Islet of Langerhans (tissue), 1 donor: Measurements from ENCODE around the gene LYPD6B.
A peak's percentile ranks its signal among the peaks of the same experiment; 100 is the strongest.

Experiments
- FAIRE-seq: peaks from one replicate; lab custom pipeline; 2011; peaks lifted over from hg19 to GRCh38; lab: Jason Lieb, UNC

LYPD6B gene

DNA sequence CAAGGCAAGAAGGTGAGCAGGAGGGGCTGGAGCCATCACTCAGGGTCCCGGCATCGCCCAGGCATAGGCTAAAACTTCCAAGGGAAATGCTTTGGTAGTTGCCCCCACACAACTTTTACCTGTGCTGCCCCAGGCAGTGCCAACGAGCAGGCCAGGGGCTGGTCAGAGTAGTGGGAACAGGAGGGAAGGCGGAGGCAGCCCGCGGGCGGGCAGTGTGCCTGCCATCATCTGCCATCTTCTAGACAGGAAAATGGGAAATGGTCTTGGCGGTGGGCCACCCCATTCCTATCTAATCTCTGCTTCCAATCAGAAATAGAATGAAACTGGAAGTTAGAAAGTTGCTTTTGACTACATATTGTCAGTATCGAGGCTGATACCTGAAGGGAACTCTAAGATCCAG, 26.0 kb upstream of the LYPD6B start:
- FAIRE-seq: no peak

DNA sequence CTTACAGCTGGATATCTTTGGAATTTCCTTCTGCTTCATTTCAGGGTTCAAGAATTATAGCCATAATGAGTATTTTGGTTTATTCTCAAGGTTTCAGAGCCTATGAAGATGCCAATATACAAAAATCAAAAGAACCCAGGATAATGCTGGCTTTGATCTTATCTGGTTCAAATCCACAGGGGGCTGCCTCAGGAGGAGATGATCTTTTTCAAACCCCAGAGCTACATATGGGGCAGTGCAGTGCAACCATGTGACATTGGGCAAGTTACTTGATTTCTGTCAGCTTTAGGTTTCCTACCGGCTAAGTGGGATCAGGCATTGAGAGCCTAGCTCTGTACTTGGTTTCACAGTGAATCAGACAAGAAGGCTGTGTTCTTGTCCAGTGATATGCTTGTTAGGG, 23.0 kb upstream of the LYPD6B start:
- no peak for FAIRE-seq

DNA sequence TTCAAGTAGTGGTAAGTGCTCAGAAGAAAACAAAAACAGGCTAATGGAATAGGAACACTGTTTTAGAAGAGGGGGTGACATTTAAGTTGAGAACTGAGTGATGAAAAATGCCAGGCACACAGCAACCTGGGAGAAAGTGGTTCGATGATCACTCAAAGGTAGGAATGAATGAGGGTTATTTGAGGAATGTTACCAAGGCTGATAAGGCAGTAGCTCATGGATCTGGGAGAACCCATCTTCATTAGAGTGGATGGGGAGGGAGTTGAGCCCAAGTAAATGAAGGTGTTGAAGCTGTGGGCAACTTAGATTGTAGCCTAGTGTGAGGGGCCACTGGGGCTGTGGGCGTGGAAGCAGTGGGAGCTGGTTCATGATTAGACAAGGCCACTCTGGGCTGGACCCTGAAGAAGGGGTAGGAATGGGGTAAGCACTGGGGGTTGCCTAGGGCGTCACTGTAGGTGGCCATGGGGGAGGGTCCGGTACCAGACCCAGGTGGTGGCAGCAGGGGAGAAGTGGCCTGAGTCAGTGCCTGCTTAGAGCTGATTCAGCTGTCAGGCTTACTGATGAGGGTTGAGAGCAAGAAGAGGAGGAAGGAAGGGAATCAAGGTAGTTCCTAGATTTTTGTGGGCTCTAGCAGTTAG, 22.5 kb upstream of the LYPD6B start:
- FAIRE-seq: no peak

DNA sequence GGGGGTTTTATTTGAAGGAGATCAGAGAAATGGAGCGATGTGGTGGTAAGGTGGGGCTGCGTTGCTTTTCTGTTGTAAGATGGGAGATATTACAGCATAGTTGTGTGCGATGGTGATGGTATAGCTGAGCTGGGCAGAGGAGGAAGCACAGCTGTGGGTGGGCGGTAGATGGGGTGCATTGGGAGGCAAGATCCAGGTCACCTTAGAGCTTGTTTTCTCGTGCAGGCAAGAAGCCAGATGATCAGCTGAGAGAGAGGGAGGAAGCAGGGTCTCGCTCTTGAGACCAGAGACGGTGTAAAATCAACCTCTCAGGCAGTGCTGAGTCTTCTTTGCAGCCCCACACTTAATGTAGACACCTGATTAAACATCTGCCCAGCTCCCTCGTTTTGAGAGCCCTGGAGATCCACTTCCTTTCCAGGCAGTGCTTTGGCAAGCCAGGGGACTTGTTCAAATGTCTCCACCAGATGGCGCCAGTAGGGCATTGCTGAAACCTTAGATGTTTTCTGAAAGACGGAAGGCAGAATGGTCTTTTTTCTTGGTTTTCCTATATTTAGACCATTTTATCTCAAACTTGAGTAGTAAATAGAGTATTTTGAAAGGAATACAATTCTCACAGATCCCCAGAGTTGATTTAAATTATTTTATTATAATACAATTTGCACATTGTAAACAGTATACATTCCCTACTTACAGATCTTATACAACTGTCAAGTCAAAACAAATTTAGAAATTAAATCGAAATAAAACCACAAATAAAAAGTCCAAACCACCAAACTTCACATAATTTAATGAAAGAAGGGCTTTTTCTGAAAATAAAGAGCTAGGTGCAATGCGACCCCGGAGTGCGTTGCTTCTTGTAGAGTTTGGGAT, 21.1 kb upstream of the LYPD6B start:
- peak; percentile 95 for FAIRE-seq

DNA sequence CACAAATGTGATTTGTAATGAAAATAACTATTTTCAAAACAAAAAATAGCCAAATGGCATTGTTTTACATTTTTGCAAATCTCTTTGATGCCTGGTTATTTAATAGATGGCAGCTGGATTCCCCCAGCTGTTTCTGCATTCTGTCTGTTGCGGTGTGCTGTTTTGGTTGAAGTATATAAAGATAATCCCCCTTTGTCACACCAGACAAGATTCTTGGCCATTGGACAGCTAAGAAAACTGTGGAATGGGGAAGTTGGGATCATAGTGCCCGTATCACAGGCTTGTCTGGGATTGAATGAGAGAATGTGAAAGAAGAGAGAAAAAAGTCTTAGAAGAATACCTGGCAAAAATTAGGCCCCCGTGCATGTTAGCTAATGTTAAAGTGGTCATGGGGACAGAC, 19.5 kb upstream of the LYPD6B start:
- FAIRE-seq: no peak

DNA sequence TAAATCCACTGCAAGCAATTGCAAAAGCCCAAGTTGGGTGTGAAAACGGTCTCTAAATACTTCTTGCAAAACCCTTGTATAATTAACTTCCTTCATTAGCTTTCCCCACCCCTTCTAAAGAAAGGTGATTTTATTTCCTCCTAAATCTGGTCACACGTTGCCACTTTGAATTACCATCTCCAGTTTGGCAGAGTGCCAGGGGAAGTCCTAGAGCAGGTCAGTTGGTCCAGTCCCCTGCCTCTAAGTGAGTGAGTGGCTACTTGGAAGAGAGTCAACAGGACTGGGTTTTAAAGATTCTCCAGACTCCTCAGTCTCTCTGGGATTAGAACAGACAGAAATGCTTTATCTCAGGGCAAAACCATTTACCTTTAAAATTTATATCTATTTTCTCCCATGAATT, 18.7 kb upstream of the LYPD6B start:
- no peak for FAIRE-seq

DNA sequence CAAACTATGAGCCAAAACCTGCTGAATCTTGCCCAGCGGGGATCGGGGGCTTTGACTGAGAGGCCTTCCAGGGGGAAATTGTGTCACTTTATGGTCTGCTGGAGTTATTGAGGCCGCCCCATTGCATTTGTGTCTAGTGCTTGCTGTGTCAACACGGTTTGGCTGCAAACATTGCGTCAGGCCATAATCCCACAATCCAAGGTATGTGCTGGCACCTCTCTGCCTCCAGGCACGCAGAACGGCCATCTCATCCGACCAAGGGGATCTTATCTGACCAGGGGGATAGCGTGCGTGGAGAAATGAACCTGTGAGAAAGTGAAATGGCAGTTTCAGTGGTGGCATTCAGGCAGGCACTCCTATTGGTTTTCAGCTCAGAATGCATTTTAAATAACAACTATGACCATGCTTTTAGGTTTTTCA, 18.1 kb upstream of the LYPD6B start:
- FAIRE-seq: no peak

DNA sequence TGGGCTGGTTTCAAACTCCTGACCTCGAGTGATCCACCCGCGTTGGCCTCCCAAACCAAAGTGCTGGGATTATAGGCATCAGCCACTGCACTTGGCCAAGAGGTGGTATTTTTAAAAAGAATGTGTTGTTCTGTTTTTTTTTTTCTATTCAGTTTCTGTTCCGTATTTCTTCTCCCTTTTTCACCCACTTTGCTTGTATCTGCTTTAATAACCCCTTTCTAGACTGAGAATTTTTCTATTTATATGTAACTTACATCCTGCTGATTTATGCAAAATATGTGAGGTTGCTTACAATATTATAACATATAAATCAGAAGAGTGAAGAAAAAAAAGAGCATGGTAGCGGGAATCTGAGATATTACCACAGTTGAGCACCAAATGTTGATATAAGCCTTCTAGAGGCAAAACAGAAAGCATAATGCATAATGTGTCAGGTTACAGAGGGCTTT, 17.2 kb upstream of the LYPD6B start:
- FAIRE-seq: no peak

DNA sequence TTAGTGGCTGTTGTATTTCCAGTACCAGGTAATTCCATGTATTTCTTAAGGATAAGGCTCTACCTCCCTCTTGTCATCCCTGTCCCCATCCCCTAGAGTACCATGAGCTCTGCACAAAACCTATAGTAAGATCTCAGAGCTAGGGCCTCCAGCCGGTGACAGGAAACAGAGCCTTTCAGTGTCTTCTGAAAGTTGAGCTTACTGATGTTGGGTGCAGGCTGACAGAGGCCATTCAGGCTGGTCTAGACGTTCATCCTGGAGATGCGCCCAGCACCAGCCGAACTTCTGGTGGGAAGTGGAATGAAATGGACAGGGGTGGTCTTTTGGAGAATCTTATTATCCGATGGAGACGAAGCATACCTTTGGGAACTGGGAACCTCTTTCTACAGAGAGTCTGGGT, 16.7 kb upstream of the LYPD6B start:
- FAIRE-seq: no peak

DNA sequence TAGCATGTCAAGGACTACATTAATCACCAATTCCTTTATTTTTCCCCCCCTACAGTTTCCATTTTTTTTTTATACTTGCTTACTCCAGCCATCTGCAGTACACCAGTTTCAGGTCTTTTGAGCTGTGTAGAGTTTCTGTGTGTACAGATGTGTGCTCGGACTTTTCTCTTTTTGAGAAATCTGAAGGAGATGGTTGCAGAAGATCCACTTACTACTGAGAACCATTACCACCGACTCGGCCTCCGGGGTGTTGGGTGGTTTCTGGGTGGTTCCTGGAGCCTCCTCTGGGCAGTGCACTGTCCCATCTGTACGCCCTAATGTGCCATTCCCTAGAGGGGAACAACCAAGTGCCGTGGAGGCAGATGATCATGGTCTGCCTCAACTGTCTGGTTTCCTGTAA, 15.4 kb upstream of the LYPD6B start:
- no peak for FAIRE-seq

DNA sequence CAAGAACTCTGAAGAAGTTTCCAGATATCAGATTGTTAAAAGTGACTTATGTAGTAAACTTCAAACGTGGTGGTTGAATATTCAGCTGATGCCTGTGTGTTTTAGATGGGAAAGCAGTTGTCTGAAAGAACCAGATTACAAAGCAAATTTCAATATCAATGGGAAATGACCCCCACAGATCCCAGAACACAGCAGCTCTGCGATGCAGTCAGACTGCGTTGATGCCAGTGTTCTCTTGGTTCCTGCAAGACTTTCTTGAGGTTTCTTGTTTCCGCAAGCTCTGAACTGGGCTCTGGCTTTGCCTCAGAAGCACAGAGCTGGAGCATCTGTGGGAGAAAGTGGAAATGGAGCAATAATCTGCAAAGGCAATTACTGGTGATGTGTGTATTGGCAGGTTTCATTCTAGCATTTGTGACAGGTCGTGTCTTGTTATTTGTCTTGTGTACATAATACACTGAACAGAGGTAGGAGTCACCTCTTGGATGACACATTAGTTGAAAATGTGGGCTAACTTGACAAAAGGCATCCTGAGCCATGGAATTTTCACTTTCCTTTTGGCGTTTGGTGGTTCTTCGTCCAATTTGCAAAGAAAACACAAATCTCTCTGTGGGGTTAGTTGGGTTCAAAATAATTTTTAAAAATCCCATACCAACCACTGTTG, 10.8 kb upstream of the LYPD6B start:
- no peak for FAIRE-seq

DNA sequence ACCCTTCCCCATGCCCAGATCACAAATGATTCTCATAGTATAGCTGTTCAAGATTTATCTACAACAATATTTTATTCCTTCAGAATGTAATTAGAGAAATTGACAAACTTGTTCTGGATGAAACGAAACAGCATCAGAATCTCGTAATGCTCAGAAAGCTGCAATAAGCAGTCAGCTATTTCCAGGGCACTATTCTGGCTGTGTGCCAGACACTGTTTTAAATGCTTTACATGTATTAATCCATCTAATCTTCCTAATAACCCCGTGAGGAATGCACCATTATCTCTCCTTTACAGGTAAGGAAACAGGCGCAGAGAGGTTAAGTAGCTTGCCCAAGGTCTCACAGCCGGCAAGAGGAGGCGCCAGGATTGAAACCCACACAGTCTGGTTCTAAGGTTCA, 10.1 kb upstream of the LYPD6B start:
- FAIRE-seq: no peak

DNA sequence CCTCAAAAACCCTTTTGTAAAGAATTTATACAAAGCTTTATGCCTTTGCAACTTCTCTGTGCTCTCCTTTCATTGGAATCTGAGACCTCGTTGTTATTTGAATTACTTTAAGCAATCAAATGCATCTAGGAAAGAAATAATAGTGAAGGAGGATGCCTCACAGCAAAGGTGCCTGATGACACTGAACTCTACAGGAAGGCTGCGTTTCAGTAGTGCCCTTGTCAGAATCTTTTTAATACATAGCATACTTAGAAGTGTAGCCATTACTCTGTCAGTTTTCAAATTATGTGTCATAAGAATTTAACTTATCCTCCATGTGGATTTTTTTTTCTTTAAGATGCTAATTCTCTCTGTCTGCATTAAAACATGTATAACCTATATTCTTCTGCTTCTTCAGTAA, 9.6 kb upstream of the LYPD6B start:
- FAIRE-seq: no peak

DNA sequence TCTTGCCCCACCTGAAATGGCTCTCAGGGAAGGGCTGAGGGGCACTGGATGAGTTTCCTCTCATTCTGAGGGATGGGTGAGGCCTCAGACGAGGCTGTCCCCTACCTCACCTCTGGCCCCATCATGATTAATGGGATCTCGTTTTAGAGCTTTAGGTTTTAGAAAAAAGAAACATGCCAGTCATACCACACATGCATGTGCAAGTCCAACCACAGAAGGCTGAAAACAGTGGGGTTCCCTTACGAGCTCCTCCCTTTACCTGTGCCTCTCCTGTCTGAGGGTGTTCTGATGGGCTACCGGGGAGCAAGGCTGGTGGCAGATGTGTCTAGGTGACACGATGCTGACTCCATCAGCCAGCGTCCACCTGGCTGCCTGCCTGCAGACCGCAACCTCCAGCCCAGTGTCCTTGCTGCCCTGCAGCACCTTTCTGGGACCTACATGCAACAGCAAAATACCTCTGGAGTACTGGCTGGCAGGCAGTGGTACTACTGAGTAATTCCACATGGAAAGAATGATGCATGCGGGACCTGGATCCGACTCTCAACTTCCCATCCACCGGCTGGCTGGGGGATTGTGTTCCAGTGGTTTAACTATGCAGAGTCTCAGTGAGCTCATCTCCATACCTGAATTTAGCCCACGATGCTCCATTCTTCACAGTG, 9.1 kb upstream of the LYPD6B start:
- no peak for FAIRE-seq

DNA sequence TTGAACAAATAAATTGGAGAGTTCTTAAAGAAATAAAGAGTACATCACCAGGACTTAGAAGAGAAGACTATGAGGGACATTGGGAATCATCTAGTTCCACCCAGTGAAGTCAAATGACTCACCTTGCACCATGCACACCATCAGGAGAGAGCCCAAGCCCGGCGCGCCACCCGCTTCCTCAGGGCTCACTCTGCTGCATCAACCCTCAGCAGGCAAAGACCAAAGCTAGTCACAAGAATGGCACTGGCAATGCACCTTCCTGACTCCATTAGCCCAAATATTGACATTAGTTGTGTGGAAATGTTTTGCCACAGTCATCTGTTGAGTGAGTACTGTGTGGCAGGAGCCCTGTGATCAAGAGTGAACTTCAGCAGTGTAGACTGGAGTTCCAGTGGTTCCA, 7.1 kb upstream of the LYPD6B start:
- no peak for FAIRE-seq

DNA sequence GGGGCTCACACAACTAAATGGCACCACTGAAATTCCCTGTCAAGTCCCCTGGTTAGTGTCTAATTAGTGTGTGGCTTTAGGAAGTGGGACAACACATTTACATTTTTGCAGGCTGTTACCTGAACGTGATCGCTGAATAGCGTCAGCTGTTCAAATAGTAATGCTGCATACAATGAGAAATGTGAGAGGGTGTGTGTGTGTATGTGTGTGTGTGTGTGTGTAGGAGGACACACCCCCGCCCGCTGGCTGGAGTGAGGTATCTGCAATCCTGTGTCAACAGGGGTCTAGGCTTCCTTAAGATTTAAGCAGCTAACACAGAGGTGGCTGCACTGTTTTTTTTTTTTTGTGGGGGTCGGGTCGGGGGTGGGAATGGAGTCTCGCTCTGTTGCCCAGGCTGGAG, 4.8 kb upstream of the LYPD6B start:
- no peak for FAIRE-seq

DNA sequence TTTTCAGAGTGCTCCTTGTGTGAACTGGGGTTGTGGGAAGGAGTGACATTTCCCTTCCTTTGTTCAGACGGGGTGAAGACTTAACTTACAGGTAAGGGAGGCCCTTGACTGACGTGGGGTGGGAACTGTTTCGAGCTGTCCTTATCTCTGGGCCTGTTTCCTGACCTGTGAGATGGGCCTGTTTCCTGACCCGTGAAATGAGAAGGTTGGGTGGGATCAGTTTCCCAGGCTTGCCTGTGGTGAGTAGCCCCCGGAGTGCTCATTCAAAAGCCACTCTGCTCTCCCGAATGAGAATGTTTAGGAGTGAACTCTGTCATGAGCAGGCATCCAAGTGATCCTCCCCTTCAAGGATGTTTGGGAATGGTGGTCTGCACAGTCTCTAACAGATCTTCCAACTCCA, 4.1 kb upstream of the LYPD6B start:
- FAIRE-seq: no peak

DNA sequence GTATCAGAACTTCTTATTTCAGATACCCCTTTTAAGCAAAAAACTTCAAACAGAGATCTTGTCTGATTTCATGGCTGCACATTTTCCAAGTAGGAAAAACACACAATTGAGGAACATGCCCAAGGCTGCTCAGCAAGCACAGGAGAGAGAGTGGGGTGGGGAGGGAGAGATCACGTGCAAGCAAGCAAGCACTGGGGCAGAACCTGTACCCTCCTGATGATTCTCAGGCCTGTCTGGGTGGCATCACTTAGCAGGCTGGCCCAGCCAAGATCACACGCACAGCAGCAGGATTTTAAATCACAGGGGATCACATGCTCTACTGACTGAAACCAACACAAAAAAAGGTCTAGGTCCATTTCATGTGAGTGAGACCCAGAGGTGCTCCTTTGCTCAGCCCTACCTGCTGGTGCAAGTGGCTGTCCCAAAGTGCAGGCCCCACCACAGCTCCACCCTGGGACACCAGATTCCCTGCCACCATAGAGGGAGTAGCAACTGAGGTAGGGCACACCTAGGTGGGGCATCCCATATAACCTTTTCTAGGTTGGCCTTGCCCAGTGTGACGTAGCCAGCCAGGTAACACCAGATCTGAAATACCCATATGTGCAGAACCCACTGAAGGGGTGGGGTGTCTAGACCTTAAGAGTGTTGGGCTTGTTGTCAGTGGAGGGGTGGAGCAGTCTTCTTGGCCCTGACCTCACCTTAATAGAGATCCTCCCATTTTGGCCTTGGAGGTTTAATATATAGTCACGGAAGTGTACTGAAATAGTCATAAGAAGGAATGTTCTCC, 1.8 kb upstream of the LYPD6B start:
- FAIRE-seq: no peak

DNA sequence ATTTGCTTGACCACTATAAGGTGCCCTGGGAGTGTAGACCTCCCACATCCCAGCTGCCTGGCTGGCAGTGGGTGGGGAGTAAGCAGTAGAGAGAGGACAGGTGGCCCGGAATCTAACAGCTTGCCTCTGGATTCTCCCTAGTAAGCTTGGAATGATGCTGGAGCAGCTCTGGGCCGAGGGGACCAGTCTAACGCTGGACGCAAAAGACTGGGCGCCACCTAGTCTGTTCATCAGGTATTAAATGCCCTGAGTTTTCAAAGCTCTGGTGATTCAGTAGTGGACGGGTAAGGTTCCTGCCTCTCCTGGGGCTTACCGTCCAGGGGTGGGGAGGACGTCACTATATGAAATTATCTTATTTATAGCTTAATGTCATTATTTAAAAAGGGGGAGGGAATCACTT, 648 bp upstream of the LYPD6B start:
- FAIRE-seq: no peak

DNA sequence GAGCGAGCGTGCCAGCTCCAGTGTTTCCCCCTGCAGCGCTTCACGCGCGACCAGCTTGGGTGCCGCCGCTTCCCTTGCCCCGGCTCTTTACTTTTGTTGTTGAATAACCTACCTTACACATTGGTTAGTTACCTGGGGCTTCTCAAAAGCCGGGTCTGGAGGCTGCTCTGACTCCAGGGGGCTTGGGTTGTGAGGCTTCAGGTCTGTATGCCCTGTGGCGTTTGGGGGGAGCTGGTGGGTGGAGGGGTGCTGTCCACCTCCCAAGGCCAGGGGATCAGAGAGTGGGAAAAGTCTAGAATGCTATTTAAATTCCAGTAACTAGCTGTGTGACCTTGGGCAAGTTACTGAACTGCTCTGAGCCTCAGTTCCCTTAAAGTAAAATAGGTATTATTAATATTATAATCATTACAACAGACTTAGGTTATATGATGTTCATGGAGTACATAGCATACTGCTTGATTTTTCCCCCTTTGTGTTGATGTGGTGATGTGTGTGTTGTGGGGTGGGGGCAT, 770 bp downstream of the LYPD6B start:
- FAIRE-seq: no peak

DNA sequence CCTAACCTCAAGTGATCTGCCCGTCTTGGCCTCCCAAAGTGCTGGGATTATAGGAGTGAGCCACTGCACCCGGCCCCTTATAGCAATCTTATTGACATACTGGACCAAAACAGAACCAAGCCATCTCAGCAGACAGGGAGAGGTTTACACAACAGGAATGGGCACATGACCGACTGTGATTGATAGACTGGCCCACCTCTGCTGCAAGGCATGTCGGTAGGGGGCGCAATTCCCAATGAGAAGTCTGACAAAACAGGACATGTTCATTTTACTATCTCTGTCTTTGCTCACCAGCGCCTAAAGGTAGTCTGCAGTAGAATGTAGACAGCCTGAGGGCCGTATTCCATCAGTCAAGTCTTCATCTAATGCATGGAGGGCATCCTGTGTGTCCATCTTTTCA, 2.0 kb downstream of the LYPD6B start:
- FAIRE-seq: no peak

DNA sequence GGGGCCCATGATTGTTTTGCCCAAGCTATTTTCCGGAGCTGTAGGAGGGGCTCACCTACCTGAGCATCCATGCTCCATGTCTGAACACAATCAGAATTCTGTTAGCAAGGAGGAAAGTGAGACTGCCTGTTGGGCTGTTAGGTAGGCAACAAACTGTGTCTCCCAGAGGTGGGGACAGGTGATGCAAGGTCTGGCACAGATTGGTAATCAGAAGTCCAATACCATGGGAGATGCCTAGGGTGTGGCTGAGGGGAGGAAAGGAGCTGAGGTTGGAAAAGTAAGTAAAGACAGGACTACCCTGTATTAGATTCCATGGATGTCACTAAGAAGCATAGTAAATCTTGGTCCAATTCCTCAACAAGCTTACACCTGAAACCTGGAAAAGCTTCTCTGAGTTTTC, 3.0 kb downstream of the LYPD6B start:
- FAIRE-seq: no peak
